ENCODE results near the gene ZNF565.
A peak's percentile ranks its signal among the peaks of the same experiment; 100 is the strongest.
"Not testable (repeated sequence)": the region's sequence is repeated elsewhere in the genome, so short reads cannot be mapped to it uniquely, and the experiment has no call there.

ZNF565 gene

GRCh38 chr19:36210497-36210896 is 4.0 kb downstream of the ZNF565 start:
- peak; percentile 52 for DNase-seq (ENCODE audit: low read depth)

DNA sequence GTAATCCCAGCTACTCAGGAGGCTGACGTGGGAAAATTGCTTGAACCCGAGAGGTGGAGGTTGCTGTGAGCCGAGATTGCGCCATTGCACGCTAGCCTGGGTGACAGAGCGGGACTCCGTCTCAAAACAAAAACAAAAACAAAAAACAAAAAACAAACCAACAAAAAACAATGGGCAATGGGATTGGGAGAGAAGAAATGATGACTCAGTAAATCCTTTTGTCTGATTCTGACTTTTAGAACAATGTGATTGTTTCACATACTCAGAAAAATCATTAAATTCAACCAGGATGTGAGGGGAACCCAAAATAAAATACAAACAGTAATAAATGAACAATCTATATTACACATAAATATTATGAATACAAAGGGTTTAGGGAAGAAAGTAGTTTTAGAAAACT is 5.1 kb downstream of the ZNF565 start:
- no peak for DNase-seq (ENCODE audit: low read depth)

- DNase-seq (ENCODE audit: low read depth) = no peak
These were observed 6.7 kb downstream of the ZNF565 start for GRCh38 chr19:36207605-36208252.

DNA sequence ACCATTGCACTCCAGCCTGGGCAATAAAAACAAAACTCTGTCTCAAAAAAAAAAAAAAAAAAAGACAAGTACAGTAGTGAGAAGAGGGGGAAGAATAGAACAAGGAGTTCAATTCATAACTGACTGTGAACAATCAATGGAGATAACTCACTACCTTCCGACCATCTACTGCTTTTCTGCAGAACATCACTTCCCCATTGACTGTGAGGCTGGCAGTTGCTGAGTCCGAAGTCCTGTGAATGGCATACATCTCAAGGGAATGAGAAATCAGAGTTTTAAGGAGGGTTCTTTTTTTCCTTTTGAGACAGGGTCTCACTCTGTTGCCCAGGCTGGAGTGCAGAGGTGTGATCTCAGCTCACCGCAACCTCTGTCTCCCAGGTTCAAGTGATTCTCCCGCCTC is 11.2 kb downstream of the ZNF565 start:
- DNase-seq (ENCODE audit: low read depth) = no peak

- DNase-seq (ENCODE audit: low read depth) = no peak
These were observed 12.8 kb downstream of the ZNF565 start for GRCh38 chr19:36201684-36202083.

- DNase-seq (ENCODE audit: low read depth) = no peak
These were observed 16.3 kb downstream of the ZNF565 start for GRCh38 chr19:36198119-36198518.

DNA sequence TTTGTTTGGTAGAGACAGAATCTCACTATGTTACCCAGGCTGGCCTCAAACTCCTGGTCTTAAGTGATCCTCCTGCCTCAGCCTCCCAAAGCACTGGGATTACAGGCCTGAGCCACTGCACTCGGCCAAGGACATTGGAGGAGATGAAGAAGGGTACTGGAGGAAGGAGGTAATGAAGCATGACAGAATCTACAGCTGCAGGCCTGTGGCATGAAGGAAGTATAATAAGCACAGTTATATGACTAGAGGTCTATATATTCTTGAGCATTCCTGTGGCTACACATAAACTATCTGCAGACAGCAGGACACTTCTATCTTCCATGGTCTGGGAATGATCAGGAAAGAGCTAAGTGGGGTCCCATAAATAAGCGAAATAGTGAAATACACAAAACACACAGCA is 18.2 kb downstream of the ZNF565 start:
- DNase-seq (ENCODE audit: low read depth) = no peak

DNA sequence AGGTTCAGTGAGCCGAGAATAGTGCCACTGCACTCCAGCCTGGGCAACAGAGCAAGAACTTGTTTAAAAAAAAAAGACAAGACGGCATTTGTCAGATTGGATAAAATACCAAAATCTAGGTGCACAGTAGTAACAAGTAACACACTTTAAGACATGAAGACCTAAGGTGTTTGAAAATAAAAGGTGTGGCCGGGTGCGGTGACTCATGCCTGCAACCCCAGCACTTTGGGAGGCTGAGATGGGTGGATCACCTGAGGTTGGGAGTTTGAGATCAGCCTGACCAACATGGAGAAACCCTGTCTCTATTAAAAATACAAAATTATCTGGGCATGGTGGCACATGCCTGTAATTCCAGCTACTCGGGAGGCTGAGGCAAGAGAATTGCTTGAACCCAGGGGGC is 27.7 kb downstream of the ZNF565 start:
- DNase-seq (ENCODE audit: low read depth) = not testable (repeated sequence)

GRCh38 chr19:36183245-36183628 is 31.2 kb downstream of the ZNF565 start:
- no peak for DNase-seq (ENCODE audit: low read depth)

GRCh38 chr19:36182612-36183244 is 31.7 kb downstream of the ZNF565 start:
- peak; percentile 69 for DNase-seq (ENCODE audit: low read depth)

- DNase-seq (ENCODE audit: low read depth) = not testable (repeated sequence)
These were observed 35.4 kb downstream of the ZNF565 start for GRCh38 chr19:36179077-36179476.

DNA sequence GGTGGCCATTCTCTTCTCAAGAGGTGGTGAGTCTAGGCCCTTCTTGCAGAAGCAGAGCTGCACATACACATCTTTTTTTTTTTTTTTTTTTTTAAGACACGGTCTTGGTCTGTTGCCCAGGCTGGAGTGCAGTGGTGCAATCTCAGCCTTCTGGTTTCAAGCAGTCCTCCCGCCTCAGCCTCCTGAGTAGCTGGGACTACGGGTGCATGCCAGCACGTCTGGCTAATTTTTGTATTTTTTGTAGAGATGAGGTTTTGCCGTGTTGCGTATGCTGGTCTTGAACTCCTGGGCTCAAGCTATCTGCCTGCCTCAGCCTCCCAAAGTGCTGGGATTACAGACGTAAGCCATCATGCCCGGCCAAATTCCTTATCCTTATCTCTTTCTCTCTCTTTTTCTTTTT is 40.6 kb downstream of the ZNF565 start:
- not testable (repeated sequence) for DNase-seq (ENCODE audit: low read depth)

GRCh38 chr19:36172852-36173251 is 41.6 kb downstream of the ZNF565 start:
- no peak for DNase-seq (ENCODE audit: low read depth)

DNA sequence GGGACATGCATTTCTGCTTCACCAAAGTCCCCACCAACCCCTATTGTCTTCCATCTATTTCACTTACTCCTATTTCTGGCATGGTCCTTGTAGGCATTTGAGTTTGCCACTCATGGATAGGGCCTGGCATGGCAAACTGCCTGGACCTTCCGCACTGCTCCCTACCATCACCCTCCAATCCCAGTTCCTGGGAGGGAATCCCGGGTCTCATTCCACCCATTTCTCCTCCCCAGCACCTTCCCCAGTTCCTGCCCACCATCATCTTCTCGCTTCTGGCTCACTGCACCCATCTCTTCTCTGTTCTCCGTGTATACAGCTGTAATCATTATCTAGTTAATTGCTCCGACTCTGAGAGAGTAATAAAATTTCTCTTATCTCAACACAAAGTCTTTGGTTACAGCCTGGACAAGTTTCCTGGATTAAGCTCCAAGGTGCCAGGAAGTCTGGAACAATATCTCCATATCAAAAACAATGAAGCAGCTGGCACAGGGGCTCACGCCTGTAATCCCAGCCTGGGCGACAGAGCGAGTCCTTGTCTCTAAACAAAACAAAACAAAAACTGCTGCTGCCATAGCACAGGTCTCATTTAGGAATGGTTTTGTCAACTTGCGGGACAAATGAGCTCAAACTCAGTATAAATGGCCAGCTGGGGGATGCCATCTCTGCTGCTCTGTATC is 45.2 kb downstream of the ZNF565 start:
- no peak for DNase-seq (ENCODE audit: low read depth)

- DNase-seq (ENCODE audit: low read depth) = no peak
These were observed 50.7 kb downstream of the ZNF565 start for GRCh38 chr19:36163813-36164212.

GRCh38 chr19:36160821-36161596 is 53.5 kb downstream of the ZNF565 start:
- no peak for DNase-seq (ENCODE audit: low read depth)

GRCh38 chr19:36153126-36153525 is 61.3 kb downstream of the ZNF565 start:
- no peak for DNase-seq (ENCODE audit: low read depth)

DNA sequence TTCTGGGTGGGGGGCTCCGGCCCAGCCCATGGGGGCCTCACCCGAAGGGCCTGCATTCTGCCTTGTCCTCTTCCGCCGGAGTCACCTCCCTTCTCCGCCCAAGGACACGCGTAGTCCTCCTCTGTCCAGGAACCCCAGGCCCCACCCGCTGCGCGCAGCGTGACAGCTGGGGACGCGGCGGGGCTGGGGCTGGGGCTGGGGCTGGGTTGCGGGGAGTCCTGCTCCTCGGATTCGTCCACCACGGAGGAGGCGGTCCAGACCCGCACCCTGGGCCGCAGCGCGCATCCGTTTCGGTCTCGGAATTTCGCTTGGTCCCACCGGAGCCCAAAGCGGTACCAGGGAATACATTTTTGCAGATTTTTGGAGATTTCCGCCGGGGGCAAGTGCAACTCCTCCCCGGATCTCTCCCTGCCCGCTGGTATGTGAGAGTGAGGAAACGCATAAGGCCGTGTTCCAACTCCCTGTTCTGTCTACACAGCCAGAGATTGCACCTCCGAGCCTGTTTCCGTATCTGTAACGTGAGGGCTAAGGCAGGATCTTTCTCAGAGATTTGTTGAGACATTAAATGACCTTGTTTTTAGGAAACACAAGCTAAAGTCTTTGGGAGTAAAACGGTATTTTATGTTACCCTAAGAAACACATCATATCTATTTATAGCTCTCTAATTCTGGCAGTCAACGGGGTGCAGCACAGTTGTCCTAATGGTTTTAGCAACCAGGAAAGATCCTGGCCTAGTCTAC is 61.9 kb downstream of the ZNF565 start, which contains the start of gene COX7A1:
COX7A1 (minus strand) TSS at position 96 of the 740 bp plus-strand sequence; CDS start at position 56, 40 bp downstream.
- peak; percentile 71 for DNase-seq (ENCODE audit: low read depth)

DNA sequence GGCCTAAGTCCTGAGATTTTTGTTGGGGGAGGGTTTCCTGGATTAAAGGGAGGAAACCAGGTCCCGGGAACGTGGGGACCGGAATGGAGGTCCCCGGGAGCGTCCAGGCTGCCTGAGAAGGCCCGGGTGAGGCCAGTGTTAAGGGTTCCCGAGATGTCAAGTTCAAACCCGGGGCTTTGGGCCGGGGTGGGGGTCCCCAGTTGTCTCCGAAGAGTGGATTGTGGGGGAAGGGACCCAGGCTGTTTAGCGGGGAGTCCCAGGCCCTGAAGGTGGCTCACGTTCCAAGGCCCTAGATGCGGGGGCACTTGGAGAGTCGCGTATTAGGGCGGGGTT is 62.5 kb downstream of the ZNF565 start:
- DNase-seq (ENCODE audit: low read depth) = no peak

DNA sequence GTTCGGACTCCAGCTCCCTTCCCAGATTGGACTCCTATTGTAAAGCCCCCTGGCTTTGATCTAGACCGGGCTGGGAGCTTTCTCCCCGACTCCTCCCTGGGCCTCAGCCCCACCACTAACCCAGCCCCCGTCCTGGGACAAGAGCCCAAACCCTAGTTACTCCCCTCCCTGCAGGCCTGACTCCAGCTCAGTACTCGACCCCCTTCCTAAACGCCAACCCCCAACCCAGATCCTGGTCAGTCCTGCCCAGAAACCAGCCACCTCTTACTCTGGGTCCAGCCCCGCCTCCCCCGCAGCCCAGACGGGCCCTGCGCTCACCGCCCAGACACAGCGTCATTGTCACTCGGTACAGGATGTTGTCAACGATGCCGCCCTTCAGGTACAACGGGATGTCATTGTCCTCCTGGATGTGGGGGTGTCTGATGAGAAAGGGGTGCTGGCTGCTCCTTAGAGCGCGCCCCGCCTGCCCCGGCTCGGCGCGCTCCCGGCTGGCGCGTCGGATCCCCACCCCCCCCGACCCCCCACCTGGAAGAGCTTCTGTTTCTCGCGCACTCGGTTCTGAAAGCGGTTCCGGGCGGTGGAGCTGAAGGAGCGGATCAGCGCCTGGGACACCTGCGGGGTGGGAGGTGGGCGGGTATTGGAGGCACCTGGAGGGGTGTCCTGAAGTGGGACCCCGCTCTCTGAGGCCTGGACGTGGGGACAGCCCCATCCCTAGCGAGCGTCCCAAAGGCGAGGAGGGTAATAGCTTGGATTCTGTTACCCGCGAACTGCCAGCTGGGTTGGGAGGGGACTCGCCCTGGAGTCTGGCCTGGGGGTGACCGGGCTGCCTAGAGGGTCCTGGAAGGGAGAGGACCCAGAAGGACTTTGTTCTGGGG is 63.1 kb downstream of the ZNF565 start:
- peak; percentile 27 for DNase-seq (ENCODE audit: low read depth)

DNA sequence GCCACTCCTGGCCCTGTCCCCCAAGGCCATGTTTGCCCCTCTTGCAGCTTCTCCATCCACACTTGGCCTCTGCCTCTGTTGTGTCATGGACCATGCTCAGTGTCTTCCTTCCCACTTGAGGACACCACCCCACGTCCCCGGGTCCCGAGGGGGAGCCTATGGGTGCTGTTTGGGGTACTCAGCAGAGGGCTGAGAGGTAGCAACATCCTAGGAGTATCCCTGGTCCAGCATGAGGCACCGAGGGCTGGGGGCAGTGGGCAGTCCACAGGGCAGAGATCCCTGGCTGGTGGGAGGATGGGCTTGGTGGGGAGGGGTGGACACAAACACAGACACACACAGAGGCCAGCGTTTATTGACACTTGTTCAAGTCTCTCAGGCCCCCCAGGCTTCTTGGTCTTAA is 63.9 kb downstream of the ZNF565 start:
- DNase-seq (ENCODE audit: low read depth) = no peak

All from iris pigment epithelial cell (primary cell).